ENCODE measurements around the gene DDIT3.
A peak's percentile ranks its signal among the peaks of the same experiment; 100 is the strongest.

DNA sequence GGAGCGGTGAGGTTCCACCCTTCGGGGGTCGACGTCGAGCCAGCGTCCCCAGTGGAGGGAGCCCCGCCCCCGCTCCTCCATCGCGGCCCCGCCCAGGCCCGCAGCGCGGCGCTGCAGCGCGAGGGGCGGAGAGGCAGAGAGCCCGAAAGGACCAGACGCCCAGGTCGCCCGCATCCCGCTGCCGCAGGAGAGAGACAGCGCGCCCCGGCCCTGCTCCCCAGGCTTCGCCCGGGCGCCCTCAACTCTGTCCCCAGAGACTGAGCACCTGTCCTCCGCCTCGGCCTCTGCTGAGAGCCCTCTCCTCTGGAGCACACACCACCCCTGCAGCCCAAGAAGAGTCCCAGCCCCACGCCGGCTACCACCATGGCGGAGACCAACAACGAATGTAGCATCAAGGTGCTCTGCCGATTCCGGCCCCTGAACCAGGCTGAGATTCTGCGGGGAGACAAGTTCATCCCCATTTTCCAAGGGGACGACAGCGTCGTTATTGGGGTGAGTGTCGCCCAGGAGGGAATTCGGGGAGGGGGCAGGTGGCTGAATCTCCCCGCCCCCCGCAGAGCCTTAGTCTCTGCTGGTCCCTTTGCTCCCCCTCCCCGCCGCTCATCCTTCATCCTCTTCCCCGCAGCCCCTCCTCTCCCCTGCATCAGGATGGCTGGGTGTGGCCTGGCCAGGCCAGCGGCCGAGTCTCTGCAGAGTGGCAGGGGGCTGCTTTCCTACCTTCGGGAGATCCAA, 29.8 kb upstream of the DDIT3 start, which contains the start of gene KIF5A:
- TF ChIP-seq, protein P1, sequence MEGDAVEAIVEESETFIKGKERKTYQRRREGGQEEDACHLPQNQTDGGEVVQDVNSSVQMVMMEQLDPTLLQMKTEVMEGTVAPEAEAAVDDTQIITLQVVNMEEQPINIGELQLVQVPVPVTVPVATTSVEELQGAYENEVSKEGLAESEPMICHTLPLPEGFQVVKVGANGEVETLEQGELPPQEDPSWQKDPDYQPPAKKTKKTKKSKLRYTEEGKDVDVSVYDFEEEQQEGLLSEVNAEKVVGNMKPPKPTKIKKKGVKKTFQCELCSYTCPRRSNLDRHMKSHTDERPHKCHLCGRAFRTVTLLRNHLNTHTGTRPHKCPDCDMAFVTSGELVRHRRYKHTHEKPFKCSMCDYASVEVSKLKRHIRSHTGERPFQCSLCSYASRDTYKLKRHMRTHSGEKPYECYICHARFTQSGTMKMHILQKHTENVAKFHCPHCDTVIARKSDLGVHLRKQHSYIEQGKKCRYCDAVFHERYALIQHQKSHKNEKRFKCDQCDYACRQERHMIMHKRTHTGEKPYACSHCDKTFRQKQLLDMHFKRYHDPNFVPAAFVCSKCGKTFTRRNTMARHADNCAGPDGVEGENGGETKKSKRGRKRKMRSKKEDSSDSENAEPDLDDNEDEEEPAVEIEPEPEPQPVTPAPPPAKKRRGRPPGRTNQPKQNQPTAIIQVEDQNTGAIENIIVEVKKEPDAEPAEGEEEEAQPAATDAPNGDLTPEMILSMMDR (conservative IDR thresholded peaks at IDR 0.05 in 1 of 2, IDR thresholded peaks at IDR 0.05 in 1 of 2; ENCODE audit: extremely low read depth in 1 of 2, insufficient read depth in 1 of 2, low read depth in 1 of 2, low read length in 2 of 2) = peak in 1 of 2 donors; percentile 18
- TF ChIP-seq EZH2 (IDR thresholded peaks at IDR 0.05; ENCODE audit: borderline replicate concordance, low read length) = no peak
